Aorta (tissue), 5 donors: Measurements from ENCODE around the gene RGS19. TPM values are rescaled to one million over a fixed set of nuclear protein-coding genes. Genes with fewer than 3 reads are reported as not detected.
A peak's percentile ranks its signal among the peaks of the same experiment; 100 is the strongest.

ENCODE experiments used
- ATAC-seq: fragments of 200-7000 bp; cut with Tn5 transposase; one replicate; pipeline ENCODE4 v1.9.1; 2022; ENCODE audit warnings: moderate library complexity; ENCODE audit not compliant: low FRiP score
- DNase-seq, 2 donors: peaks; one replicate each; pipeline ENCODE4 v3.0.0-alpha.2; 2020
- H3K27ac ChIP-seq, 2 donors: one replicate each; pipeline ENCODE4 v1.5.1; 2013; ENCODE audit warnings: low read length in 2 of 2, mild to moderate bottlenecking in 2 of 2, moderate library complexity in 2 of 2, control low read depth in 1 of 2, inconsistent platforms in 1 of 2, low read depth in 1 of 2
- H3K27me3 ChIP-seq, 2 donors: one replicate each; pipeline ENCODE4 v1.6.1; 2013; ENCODE audit warnings: control low read depth in 1 of 2, low read length in 1 of 2, mild to moderate bottlenecking in 1 of 2, moderate library complexity in 1 of 2; ENCODE audit not compliant: insufficient read depth in 2 of 2, control insufficient read depth in 1 of 2
- H3K36me3 ChIP-seq, 2 donors: one replicate each; pipeline ENCODE4 v1.6.1; 2013; ENCODE audit warnings: control low read depth in 1 of 2, low read length in 1 of 2, mild to moderate bottlenecking in 1 of 2; ENCODE audit not compliant: insufficient read depth in 2 of 2, control insufficient read depth in 1 of 2
- H3K4me1 ChIP-seq, 2 donors: one replicate each; pipeline ENCODE4 v1.6.1; 2013; ENCODE audit warnings: low read length in 2 of 2, control low read depth in 1 of 2, mild to moderate bottlenecking in 1 of 2, moderate library complexity in 1 of 2; ENCODE audit not compliant: insufficient read depth in 2 of 2, control insufficient read depth in 1 of 2
- H3K4me3 ChIP-seq, 2 donors: one replicate each; pipeline ENCODE4 v1.5.1; 2013; ENCODE audit warnings: low read length in 2 of 2, control low read depth in 1 of 2, mild to moderate bottlenecking in 1 of 2
- H3K9me3 ChIP-seq: one replicate; pipeline ENCODE4 v1.6.1; 2013; ENCODE audit warnings: mild to moderate bottlenecking, low read length; ENCODE audit not compliant: control insufficient read depth
- whole genome bisulfite sequencing, 2 donors: extraction: QIAGEN DNeasy Blood & Tissue Kit; methylation state at CpG; one replicate each; pipeline ENCODE4 v1.1.7; 2013; 5-methylcytosine and 5-hydroxymethylcytosine counted together
- intact Hi-C, 2 donors: fragments of 100-400 bp; cut with DNase I; formaldehyde crosslinking; loops; one replicate each; pipeline versions ENCODE4 v1.14.2 to v1.15.0; 2022
- polyA plus RNA-seq, 2 donors: library from polyadenylated mRNA; stranded (reverse); fragments of 200-250 nt; gene quantifications; one replicate each; pipeline ENCODE4 v1.2.3, GENCODE V29; 2013
- total RNA-seq, 2 donors: library from RNA; stranded (reverse); fragmentation: NEBNext Ultra II Directional; extraction: Animal tissue kit (Norgen Biotek cat#: 25700); gene quantifications; one replicate each; pipeline ENCODE4 v1.2.1, GENCODE V29; 2021
- donor health status: healthy with polysubstance abuse.
- donor health status: Bipolar disorder and iron deficiency.
- donor health status: DM: no; HTN: no; CAD: no.
- donor health status: DM: no; HTN: no; CAD: no.
- donor health status: DM: yes; HTN: yes; CAD: no.

The RGS19 gene
- total and polyA plus RNA-seq, 4 donors = 10.8 to 23.8 (median 19.6) TPM

- 91 to 92% methylated on average over 12 of the region's 12 CpGs for WGBS, 2 donors
- H3K9me3 ChIP-seq = no peaks in the 10 kb centered on the region
- H3K36me3 ChIP-seq = no peaks in the 10 kb centered on the region
- no peaks in the 10 kb centered on the region for H3K27me3 ChIP-seq
- H3K4me3 ChIP-seq = no peak overlapping the region
- DNase-seq (no peak), ATAC-seq (no peak)
- intact Hi-C loops = no loop called here
- H3K27ac ChIP-seq = no peak overlapping the region
- no peaks in the 10 kb centered on the region for H3K4me1 ChIP-seq
These were observed 3.8 kb downstream of the RGS19 start for GRCh38 chr20:64075556-64075955.

GRCh38 chr20:64074963-64075362 lies 4.4 kb downstream of the RGS19 start:
- no peaks in the 10 kb centered on the region for H3K9me3 ChIP-seq
- intact Hi-C loops = no loop called here
- H3K36me3 ChIP-seq = no peaks in the 10 kb centered on the region
- DNase-seq (no peak), ATAC-seq (no peak)
- H3K4me3 ChIP-seq = no peak overlapping the region
- H3K4me1 ChIP-seq = no peaks in the 10 kb centered on the region
- H3K27me3 ChIP-seq = no peaks in the 10 kb centered on the region
- no peak overlapping the region for H3K27ac ChIP-seq
- 50 to 75% methylated on average over 7 to 8 of the region's 8 CpGs for WGBS, 2 donors

GRCh38 chr20:64074184-64074789 lies 5.0 kb downstream of the RGS19 start:
- ATAC-seq (peak; percentile 1), DNase-seq (no peak)
- no peaks in the 10 kb centered on the region for H3K27me3 ChIP-seq
- intact Hi-C loops = no loop called here
- WGBS, 2 donors = 89 to 90% methylated on average over 28 of the region's 28 CpGs
- no peak overlapping the region for H3K4me3 ChIP-seq
- H3K36me3 ChIP-seq = no peaks in the 10 kb centered on the region
- H3K27ac ChIP-seq = no peak overlapping the region
- no peaks in the 10 kb centered on the region for H3K9me3 ChIP-seq
- H3K4me1 ChIP-seq = no peaks in the 10 kb centered on the region

- H3K9me3 ChIP-seq = no peaks in the 10 kb centered on the region
- H3K4me3 ChIP-seq = no peak overlapping the region
- no peaks in the 10 kb centered on the region for H3K4me1 ChIP-seq
- 91 to 92% methylated on average over 35 to 37 of the region's 37 CpGs for WGBS, 2 donors
- DNase-seq (no peak), ATAC-seq (no peak)
- intact Hi-C loops = no loop called here
- H3K36me3 ChIP-seq = no peaks in the 10 kb centered on the region
- no peak overlapping the region for H3K27ac ChIP-seq
- H3K27me3 ChIP-seq = no peaks in the 10 kb centered on the region
These were observed 5.7 kb downstream of the RGS19 start for GRCh38 chr20:64073476-64074183.

GRCh38 chr20:64072498-64073063 lies 6.7 kb downstream of the RGS19 start:
- Histone ChIP-seq H3K36me3 (no peaks in the 10 kb centered on the region), H3K4me3 (no peak overlapping the region), H3K27me3 (no peaks in the 10 kb centered on the region), H3K4me1 (no peaks in the 10 kb centered on the region), H3K27ac (no peak overlapping the region), H3K9me3 (no peaks in the 10 kb centered on the region)
- WGBS, 2 donors = 79 to 82% methylated on average over 14 of the region's 14 CpGs
- ATAC-seq (no peak), DNase-seq (no peak)
- intact Hi-C loops = no loop called here

- H3K4me1 ChIP-seq = no peaks in the 10 kb centered on the region
- no peak overlapping the region for H3K4me3 ChIP-seq
- no peaks in the 10 kb centered on the region for H3K36me3 ChIP-seq
- no peak overlapping the region for H3K27ac ChIP-seq
- intact Hi-C loops = no loop called here
- H3K9me3 ChIP-seq = no peaks in the 10 kb centered on the region
- ATAC-seq (no peak), DNase-seq (no peak)
- no peaks in the 10 kb centered on the region for H3K27me3 ChIP-seq
- WGBS, 2 donors = 87 to 89% methylated on average over 29 to 30 of the region's 30 CpGs
These were observed 7.7 kb downstream of the RGS19 start for GRCh38 chr20:64071341-64072332.

- H3K4me3 ChIP-seq = no peak overlapping the region
- H3K4me1 ChIP-seq = no peaks in the 10 kb centered on the region
- intact Hi-C loops = no loop called here
- H3K9me3 ChIP-seq = no peaks in the 10 kb centered on the region
- no peak overlapping the region for H3K27ac ChIP-seq
- DNase-seq = no peak
- ATAC-seq = no peak
- WGBS, 2 donors = 92 to 93% methylated on average over 30 to 31 of the region's 31 CpGs
- no peaks in the 10 kb centered on the region for H3K36me3 ChIP-seq
- H3K27me3 ChIP-seq = no peaks in the 10 kb centered on the region
These were observed 8.9 kb downstream of the RGS19 start for GRCh38 chr20:64070244-64070993.

- ATAC-seq (no peak), DNase-seq (no peak)
- Histone ChIP-seq H3K4me3 (no peak overlapping the region), H3K4me1 (no peaks in the 10 kb centered on the region), H3K27ac (no peak overlapping the region), H3K27me3 (no peaks in the 10 kb centered on the region), H3K9me3 (no peaks in the 10 kb centered on the region), H3K36me3 (no peaks in the 10 kb centered on the region)
- intact Hi-C loops = no loop called here
- WGBS, 2 donors = 64 to 68% methylated on average over 13 to 14 of the region's 14 CpGs
These were observed 9.6 kb downstream of the RGS19 start for GRCh38 chr20:64069614-64070243.
